Activated T-helper 1 cell treated with anti-CD3 and anti-CD28 coated beads, Interleukin-2, amount 50 U/mL, for 16 hours (primary cell): ENCODE results near the gene RCC1.
"Not testable (repeated sequence)": the region's sequence is repeated elsewhere in the genome, so short reads cannot be mapped to it uniquely, and the experiment has no call there.

ENCODE experiments used
- DNase-seq, 2 donors: peaks; one replicate each; pipeline ENCODE4 v3.0.0-alpha.2; 2020; ENCODE audit warnings: low read depth in 1 of 2, low spot score in 1 of 2

RCC1 gene

GRCh38 chr1:28541414-28542015, 35.7 kb downstream of the RCC1 start:
- not testable (repeated sequence) for DNase-seq

DNA sequence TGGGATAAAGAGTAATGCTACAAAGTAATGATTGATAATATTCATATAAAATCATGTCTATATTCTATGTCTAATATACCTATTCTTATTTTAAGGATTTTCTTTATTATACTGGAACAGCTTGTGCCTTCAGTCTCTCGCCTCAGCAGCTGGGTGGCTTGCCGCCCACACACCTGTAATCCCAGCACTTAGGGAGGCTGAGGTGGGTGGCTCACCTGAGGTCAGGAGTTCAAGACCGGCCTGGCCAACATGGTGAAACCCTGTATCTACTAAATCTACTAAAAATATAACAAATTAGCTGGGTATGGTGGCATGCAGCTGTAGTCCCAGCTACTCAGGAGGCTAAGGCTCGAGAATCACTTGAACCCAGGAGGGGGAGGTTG, 39.4 kb downstream of the RCC1 start:
- no peak for DNase-seq

DNA sequence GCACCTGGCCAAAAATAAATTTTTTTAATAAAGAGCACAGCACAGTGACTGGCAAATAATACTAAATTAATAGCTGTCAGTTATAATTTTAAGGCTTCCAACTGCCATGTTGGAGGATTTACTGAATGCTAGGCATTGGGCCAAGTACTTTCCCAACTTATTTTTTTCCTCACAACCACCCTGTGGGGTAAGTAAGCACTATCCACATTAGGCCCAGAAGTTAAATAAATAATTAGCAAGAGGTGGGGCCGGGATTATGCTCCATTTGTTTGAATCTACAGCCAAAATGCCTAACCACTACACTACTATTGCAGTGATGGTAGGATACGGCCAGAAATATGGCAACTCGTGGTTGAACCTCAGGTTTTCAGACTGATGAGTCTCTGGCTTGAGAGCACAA, 42.5 kb downstream of the RCC1 start:
- no peak for DNase-seq

GRCh38 chr1:28551381-28551780, 45.5 kb downstream of the RCC1 start:
- no peak for DNase-seq

DNA sequence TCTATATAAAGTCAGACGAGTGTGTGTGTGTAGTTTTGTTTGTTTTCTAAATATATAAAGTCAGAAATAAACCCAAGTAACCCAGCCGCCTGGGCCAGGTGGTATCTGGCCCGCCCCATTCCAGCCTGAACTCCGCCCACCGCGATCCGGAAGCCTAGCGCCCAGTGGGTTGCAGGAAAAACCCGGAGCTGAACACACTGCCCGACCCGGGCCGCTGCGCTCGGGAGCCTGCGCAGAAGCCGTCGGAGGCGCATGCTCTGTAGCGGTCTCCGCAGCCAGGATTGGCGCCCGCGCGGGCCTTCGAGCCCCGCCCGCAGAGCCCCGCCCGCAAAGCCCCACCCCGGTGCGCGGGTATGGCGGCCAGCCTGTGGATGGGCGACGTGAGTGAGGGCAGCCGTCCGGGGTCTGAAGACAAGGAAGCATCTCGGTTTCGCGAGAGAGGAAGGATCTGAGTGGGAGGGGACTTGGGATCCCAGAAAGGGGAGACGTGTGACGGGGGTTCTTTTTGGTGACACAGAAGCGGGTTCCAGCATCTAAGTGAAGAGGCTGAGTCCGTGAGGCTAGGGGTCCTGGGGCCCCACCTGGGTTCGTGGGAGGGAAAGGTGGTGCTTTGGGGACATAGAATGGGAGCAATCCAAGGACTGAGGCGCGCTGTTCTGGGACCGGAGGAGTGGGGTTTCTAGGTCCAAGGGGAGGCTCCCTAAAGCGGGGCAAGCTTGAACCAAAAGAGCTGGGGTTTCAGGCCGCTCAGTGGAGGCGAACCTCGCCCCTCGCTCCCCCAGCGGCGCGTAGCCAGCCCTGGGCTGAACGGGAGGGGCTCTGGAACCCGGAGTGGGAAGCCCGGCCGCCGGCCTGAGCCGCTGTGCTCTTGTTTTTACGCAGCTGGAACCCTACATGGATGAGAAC, 47.2 kb downstream of the RCC1 start, which contains the start of gene TRNAU1AP:
Gene TRNAU1AP, plus strand, starts transcription at position 328 of the 906 bp plus-strand sequence. Its CDS starts 26 bp downstream, at position 354.
- DNase-seq, result peak; percentile 93 to 96

DNA sequence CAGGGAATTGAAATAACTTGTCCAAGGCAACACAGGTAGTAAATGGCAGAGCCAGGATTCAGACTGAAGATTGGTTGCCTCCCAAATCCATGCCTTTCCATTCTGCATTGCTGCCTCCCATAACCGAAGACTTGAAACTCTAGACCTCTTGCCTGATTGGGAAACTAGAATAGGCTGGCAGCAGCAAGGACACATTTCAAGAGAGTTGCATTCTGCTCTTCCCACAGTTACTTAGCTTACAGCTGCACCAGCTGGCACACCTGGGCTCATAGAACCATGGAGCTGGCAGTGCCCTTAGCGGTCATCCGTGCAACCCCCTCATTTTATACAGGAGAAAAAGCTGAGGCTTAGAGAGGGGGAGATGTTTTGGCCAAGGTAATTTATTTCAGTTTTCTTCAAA, 55.0 kb downstream of the RCC1 start:
- DNase-seq, result no peak

DNA sequence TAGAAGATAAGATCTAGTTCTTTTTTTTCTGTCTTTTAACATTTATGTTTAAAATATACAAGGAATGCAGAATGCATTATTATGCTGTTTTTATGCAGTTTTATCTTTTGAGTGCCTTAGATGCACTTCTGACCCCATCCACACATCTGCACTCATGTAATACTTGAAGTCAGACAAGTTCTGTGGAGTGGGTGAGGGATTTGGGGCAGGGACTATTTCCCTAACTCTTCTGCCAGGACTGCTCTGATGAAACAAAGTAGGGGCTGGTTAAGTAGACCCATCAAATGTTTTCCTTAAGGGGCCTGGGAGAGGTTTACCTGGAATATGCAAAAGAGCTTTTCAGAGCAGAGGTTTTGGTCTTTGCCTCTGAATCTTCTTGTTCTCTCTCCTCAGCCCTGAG, 58.5 kb downstream of the RCC1 start:
- DNase-seq, result no peak

- no peak for DNase-seq
These were observed 59.2 kb downstream of the RCC1 start for GRCh38 chr1:28565040-28565439.

DNA sequence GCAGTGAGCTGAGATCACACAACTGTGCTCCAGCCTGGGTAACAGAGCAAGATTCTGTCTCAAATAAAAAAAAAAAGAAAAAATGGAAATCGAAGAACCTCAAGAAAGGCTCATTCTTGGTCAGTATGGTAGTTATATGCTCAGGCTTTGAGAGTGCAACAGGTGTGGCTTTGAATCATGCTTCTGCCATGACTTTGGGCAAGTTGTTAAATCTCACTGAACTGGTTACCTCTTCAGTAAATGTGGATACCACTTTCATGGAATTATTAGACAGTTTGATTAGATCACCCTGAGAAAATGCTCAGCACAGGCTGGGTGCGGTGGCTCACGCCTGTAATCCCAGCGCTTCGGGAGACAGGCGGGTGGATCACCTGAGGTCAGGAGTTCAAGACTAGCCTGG, 59.9 kb downstream of the RCC1 start:
- no peak for DNase-seq

GRCh38 chr1:28566931-28567330, 61.1 kb downstream of the RCC1 start:
- no peak for DNase-seq

GRCh38 chr1:28571911-28572310, 66.1 kb downstream of the RCC1 start:
- DNase-seq, result no peak

- DNase-seq, result not testable (repeated sequence)
These were observed 67.0 kb downstream of the RCC1 start for GRCh38 chr1:28572891-28573290.

GRCh38 chr1:28573564-28573963, 67.7 kb downstream of the RCC1 start:
- DNase-seq, result no peak

DNA sequence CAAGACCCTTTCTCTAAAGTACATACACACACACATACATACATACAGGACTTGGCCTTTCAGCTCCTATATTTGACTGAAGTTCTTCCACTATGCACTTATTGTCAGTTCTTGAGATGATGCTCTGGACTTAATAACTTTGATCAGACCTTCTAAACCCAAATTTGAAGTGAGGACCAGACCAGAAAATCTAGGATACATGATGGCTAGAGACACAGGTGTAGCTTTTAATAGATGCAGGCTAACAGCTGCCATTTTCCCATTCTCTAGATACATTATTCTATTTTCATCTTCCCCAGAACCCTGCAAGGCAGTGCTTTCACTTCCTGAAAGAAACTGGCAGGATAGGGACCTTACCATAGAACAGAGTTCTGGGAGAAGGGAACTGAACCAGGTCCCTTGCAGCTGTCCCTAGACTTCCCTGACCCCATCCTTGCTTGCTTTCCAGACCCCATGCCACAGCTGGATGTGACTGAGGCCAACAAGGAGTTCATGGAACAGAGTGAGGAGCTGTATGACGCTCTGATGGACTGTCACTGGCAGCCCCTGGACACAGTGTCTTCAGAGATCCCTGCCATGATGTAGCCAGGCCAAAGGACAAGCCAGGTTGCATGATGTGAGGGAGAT, 71.3 kb downstream of the RCC1 start:
- no peak for DNase-seq

GRCh38 chr1:28577738-28578536, 72.1 kb downstream of the RCC1 start:
- DNase-seq, result no peak

DNA sequence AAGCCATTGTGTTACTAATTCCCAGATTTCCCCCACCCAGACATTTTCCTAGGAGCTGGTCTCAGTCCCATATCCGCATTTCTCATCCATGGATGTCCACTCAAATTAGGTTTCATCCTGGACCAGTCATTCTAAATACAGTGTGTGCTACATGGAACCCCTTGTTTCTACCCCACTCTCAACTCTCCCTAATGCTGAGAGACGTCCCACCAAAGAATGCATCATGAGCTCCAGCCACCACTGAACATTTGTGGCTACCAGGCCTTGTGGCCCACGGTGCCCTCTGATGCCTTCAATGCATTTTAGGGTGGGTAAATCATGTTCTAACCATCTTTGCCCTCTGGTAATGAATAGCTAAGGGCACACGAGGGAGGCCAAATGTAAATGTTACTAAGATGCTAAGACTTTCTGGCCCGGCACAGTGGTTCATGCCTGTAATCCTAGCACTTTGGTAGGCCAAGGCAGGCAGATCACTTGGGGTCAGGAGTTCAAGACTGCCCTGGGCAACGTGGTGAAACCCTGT, 72.9 kb downstream of the RCC1 start:
- no peak for DNase-seq

DNA sequence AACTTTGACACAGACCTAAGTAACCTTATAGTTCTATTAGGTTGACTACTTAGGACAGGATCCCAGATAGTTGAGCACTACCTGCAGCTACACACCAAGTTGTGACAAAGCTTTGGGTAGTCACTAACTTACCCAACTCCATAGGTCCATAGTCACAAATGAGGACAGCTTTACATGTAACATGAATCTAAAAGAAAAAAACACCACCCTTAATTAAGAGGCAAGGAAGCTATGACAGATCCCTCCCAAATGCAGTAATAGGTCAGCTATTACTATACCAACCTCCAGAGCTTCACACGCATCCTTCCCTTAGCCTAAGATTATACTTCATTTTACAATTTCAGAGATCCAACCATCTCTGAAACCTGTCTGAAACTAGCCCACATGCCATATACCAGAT, 73.6 kb downstream of the RCC1 start:
- no peak for DNase-seq

DNA sequence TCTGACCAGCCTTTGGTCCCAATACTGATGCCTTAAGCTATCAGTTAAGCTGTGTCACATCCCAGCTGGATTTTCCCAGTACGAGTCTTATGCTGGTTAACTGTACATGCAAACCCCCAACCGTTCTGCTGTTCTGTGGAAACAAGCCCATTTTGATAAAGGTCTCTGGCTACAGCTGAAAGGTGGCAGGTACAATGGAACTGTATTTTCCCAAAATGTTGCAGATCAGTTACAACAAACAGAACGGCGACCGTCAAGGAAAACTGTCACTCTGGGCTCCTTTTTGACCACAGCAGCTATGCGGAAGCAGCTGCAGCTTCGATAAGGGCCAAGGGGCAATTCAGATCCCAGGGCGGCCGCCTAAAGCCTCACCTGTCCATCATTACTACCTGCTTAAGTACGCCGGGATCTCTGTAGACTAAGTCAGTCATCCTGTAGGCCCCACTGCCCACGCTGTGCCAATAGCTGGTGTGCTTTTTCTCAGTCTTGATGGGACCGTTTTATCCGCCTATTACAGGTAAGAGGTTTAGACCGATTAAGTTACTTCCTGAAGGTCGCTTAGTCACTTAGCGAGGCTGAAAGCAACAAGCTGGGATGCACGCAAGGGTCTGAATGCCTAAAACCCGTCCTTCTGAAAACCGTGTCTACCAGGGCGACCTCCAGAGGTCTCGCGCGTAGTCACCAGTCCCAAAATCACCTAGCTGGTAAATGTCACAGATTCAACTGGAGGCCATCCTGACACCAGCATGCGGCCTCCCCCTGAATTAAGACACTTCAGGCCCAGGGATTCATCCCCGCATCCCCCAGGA, 75.1 kb downstream of the RCC1 start:
- peak; percentile 28 to 44 for DNase-seq

DNA sequence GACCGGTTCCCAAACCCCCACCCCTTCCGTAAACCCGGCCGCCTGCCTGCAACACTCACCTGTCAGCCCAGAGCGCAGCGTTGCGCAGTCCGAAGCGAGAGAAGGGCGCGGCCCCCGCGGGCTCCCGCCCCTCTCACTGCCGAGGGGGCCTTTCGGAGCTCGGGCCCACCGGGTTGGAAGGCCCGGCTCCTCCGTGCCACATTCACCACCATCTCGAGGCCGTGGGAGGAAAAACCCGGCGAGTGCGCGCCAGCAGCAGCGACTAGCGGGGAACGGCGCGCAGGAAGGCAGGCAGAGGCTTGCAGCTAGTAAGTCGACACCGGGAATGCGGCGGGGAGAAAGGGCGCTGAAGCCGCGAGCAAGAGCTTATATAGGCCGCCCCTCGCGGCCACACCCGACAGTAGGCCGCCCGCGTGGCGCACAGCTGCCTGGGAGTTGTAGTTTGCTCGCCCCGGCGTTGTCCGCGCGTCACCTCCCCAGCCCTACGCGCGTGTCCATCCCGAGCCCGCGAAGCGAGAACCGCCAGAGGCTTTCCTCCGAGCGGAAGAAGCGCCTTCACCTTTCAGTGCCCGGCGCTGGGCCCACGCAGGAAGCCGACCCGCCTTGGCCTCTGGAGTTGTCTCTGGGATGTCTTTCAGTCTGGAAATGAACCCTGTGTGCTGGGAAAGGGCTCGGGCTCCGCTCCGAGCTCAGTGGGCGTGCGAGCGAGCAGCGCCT, 75.8 kb downstream of the RCC1 start:
- peak; percentile 89 to 91 for DNase-seq

DNA sequence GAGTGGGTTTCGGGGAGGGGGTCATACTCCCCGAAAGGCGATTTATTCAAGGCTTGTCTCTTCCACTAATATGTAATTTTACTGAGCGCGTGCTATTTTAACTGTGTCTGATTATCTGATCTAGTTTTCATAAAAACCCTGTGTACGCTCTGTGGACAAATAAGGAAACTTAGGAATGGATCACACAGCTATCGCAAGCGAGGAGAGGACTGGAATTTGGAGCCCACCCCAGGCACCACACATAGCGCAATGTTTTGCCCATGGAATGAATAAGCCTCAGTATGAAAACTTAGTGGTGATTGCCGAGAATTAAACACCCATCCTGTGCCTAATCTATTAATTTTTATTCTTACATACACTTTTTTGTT, 76.4 kb downstream of the RCC1 start:
- DNase-seq, result no peak
